Hematopoietic multipotent progenitor cell treated with erythropoietin and hydrocortisone succinate and interleukin-3 and kit ligand, for 15 days (in vitro differentiated cells): ENCODE data around the gene SMC4.

Source experiments
- DNase-seq: peaks from one replicate; pipeline ENCODE4 v3.0.0-alpha.2; 2015; ENCODE audit warnings: low spot score

The SMC4 gene

GRCh38 chr3:160478338-160478737, 78.9 kb downstream of the SMC4 start:
- no peak for DNase-seq

DNA sequence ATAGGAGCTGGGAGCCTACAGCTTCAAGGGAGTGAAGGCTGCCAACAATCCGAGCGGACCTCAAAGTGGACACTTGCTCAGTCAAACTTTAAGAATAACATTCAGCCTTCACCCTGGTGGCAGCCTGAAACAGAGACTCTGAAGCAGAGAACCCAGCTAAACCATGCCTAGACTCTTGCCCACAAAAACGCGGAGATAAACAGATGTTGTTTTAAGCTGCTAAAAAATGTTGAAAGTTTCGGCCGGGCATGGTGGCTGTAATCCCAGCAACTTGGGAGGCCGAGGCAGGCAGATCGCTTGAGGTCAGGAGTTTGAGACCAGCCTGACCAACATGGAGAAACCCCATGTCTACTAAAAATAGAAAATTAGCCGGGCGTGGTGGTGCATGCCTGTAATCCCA, 79.9 kb downstream of the SMC4 start:
- DNase-seq, result no peak

- DNase-seq, result no peak
Measured at GRCh38 chr3:160480931-160481330, 81.5 kb downstream of the SMC4 start.

- no peak for DNase-seq
Measured at GRCh38 chr3:160481856-160482255, 82.4 kb downstream of the SMC4 start.

- no peak for DNase-seq
Measured at GRCh38 chr3:160482796-160483195, 83.3 kb downstream of the SMC4 start.
